ENCODE data around the gene MYO3B.

DNA sequence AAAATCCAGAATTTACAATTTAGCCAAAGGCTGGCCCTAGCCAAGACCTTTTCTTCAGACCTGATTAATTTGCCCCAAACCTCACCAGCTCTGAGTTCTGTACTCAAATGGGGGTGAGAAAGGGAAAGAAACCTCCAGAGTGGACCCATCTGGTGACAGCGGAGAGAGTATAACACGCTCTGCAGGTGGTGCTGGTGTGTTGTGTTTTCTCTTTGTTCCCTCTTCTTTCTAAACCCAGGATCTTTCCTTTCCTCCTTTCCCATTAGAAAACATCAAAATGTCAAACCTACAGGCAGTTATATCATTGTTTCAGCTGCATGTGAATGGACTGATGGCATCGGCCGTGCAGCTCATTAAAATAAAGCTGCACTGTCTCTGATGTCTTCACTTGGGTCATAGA is 283.9 kb downstream of the MYO3B start:
- TF ChIP-seq POLR2A (IDR thresholded peaks at IDR 0.05) (no peak), POLR2AphosphoS5 (IDR thresholded peaks at IDR 0.05) (no peak)

Measured in sigmoid colon (tissue), 4 donors.